ENCODE data around the gene OR4D6.

Gene OR4D6

DNA sequence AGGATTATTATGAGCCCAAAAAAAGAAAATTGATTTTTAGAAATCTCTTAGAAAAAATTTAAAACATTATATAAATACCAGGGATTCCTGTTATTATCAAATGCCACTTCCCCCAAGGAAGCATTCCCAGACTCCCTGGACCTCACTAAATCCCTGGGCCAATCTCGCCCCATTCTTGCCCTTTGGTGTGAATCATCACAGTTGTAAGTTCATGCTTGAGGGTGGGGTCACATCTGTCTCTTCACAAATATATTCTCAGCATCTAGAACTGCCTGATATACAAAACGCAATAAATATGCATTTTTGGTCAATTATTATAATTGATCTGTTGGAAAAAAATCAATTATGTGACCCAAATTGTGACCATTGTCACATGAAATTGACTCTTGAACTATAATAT is 8.3 kb upstream of the OR4D6 start:
- no peak for DNase-seq (ENCODE audit: low read depth)
- no peak overlapping the region for H3K4me3 ChIP-seq (ENCODE audit: control insufficient read depth, low read depth, low read length)
- TF ChIP-seq CTCF (conservative IDR thresholded peaks at IDR 0.05; ENCODE audit: control insufficient read depth, insufficient read depth, low read depth, low read length): no peak

DNA sequence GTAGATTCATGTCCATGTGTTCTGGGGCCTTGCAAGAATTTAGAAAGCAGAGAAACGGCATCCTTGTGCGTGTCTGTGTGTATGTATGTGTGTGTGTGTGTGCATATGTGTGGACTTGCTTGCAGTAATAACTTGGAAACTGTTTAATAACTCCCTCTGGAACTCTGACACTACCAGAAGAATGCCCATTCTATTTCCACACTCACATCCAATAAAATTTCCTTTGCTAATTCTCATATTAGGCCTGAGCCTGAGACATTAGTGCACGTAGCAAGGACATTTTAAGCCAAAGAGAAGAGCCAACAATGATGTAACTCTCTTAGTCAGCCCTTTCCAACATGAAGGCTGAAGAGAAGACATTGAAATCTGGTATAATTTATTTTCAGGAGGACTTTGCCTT is 3.2 kb downstream of the OR4D6 start:
- H3K4me3 ChIP-seq (ENCODE audit: control insufficient read depth, low read depth, low read length): no peak overlapping the region
- no peak for DNase-seq (ENCODE audit: low read depth)
- no peak for TF ChIP-seq CTCF (conservative IDR thresholded peaks at IDR 0.05; ENCODE audit: control insufficient read depth, insufficient read depth, low read depth, low read length)

- peak; percentile 53 for DNase-seq (ENCODE audit: low read depth)
- H3K4me3 ChIP-seq (ENCODE audit: control insufficient read depth, low read depth, low read length): no peak overlapping the region
- TF ChIP-seq CTCF (conservative IDR thresholded peaks at IDR 0.05; ENCODE audit: control insufficient read depth, insufficient read depth, low read depth, low read length): no peak
These were observed 6.5 kb downstream of the OR4D6 start for GRCh38 chr11:59463190-59463641.

DNA sequence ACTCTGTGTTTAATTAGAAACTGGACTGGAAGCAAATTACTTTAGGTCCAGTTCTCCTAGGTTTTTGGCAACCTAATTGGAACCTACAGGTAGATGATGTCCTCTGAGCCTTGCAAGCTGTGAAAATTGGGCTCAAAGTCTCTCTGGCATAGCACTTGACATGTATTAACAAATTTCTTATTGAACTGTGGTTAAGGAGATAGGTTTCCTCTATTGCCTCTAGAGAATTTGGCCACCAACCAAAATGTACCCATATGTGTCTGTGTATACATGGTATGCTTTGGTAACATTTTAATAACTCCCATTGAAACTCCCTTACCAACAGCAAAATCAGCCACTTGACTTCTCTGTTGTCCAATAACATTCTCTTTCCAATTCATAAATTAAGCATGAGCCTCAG is 16.3 kb downstream of the OR4D6 start, which contains the start of gene OR4D10:
Gene OR4D10 (plus strand): TSS at position 301 of the 400 bp plus-strand sequence. CDS start 4,115 bp downstream, outside the sequence.
- TF ChIP-seq CTCF (conservative IDR thresholded peaks at IDR 0.05; ENCODE audit: control insufficient read depth, insufficient read depth, low read depth, low read length): no peak
- H3K4me3 ChIP-seq (ENCODE audit: control insufficient read depth, low read depth, low read length): no peak within 1 kb of the TSS
- no peak for DNase-seq (ENCODE audit: low read depth)

DNA sequence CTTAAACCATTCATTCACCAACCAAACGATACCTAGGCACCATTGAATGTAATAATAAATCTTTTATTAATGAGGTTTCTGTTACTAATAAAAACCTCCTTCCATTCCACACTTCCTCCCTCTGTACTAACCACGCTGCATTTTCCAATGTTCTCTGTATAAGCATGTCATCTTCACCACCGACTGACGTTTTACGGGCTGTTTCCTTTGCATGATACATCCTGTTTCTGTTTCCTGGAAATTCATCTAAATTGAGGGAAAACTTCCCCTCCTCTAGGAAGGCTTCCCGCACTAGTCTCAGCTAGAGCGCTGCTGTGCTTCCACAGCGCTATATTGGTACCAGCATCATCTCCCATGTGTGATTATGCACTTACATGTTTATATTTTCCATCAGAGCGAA is 18.4 kb downstream of the OR4D6 start:
- no peak for DNase-seq (ENCODE audit: low read depth)
- H3K4me3 ChIP-seq (ENCODE audit: control insufficient read depth, low read depth, low read length): no peak overlapping the region
- TF ChIP-seq CTCF (conservative IDR thresholded peaks at IDR 0.05; ENCODE audit: control insufficient read depth, insufficient read depth, low read depth, low read length): no peak

- H3K4me3 ChIP-seq (ENCODE audit: control insufficient read depth, low read depth, low read length): no peak overlapping the region
- TF ChIP-seq CTCF (conservative IDR thresholded peaks at IDR 0.05; ENCODE audit: control insufficient read depth, insufficient read depth, low read depth, low read length): no peak
- no peak for DNase-seq (ENCODE audit: low read depth)
These were observed 23.1 kb downstream of the OR4D6 start for GRCh38 chr11:59479906-59480305.

DNA sequence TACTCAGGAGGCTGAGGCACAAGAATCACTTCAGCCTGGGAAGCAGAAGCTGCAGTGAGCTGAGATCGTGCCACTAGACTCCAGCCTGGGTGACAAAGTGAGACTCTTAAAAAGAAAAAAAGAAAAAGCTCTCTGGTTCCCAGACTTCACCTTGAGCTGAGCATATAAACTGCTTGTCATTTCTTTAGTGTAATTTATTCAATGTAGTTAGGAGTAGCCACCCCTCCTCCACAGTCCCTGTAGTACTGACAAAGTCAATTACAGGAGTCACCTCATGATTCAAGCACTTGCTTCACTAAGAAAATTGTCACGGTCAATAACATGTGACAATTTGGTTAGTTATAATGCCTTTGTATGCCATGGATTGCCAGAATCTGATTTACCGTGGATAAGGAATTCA is 23.6 kb downstream of the OR4D6 start:
- H3K4me3 ChIP-seq (ENCODE audit: control insufficient read depth, low read depth, low read length): no peak overlapping the region
- no peak for TF ChIP-seq CTCF (conservative IDR thresholded peaks at IDR 0.05; ENCODE audit: control insufficient read depth, insufficient read depth, low read depth, low read length)
- no peak for DNase-seq (ENCODE audit: low read depth)

All from fibroblast of mammary gland (primary cell).